ENCODE measurements around the gene TBC1D1.

- no peak for TF ChIP-seq EZH2 (IDR thresholded peaks at IDR 0.05; ENCODE audit: low read length, unreplicated experiment)
- TF ChIP-seq, protein P1, sequence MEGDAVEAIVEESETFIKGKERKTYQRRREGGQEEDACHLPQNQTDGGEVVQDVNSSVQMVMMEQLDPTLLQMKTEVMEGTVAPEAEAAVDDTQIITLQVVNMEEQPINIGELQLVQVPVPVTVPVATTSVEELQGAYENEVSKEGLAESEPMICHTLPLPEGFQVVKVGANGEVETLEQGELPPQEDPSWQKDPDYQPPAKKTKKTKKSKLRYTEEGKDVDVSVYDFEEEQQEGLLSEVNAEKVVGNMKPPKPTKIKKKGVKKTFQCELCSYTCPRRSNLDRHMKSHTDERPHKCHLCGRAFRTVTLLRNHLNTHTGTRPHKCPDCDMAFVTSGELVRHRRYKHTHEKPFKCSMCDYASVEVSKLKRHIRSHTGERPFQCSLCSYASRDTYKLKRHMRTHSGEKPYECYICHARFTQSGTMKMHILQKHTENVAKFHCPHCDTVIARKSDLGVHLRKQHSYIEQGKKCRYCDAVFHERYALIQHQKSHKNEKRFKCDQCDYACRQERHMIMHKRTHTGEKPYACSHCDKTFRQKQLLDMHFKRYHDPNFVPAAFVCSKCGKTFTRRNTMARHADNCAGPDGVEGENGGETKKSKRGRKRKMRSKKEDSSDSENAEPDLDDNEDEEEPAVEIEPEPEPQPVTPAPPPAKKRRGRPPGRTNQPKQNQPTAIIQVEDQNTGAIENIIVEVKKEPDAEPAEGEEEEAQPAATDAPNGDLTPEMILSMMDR (conservative IDR thresholded peaks at IDR 0.05; ENCODE audit: low read depth, low read length): no peak
Measured at GRCh38 chr4:38188631-38189101, 297.8 kb downstream of the TBC1D1 start.

All from PC-3 (cell line).